Mesothelial cell of epicardium (in vitro differentiated cells): ENCODE results near the gene INTS4. TPM values are rescaled to one million over a fixed set of nuclear protein-coding genes. Genes with fewer than 3 reads are reported as not detected.
A peak's percentile ranks its signal among the peaks of the same experiment; 100 is the strongest.
"Not testable (repeated sequence)": the region's sequence is repeated elsewhere in the genome, so short reads cannot be mapped to it uniquely, and the experiment has no call there.

ENCODE experiments used
- DNase-seq, 2 experiments: peaks; one replicate each; pipeline ENCODE4 v3.0.0; 2021; ENCODE audit warnings: low spot score in 2 of 2; ENCODE audit not compliant: unreplicated experiment in 2 of 2
- H3K27ac Mint-ChIP-seq: 2 replicates; pipeline ENCODE4 v1.8.0; 2021; ENCODE audit warnings: mixed read lengths
- H3K27me3 Mint-ChIP-seq: 2 replicates; pipeline ENCODE4 v1.8.0; 2021; ENCODE audit warnings: low read depth, mixed read lengths
- H3K36me3 Mint-ChIP-seq: 2 replicates; pipeline ENCODE4 v1.8.0; 2021; ENCODE audit warnings: mixed read lengths
- H3K4me1 Mint-ChIP-seq: 2 replicates; pipeline ENCODE4 v1.8.0; 2021; ENCODE audit warnings: mixed read lengths
- H3K4me3 Mint-ChIP-seq: 2 replicates; pipeline ENCODE4 v1.8.0; 2021; ENCODE audit warnings: mild to moderate bottlenecking, moderate library complexity, mixed read lengths
- H3K9me3 Mint-ChIP-seq: 2 replicates; pipeline ENCODE4 v1.8.0; 2021; ENCODE audit warnings: mixed read lengths
- total RNA-seq: library from RNA; stranded (reverse); gene quantifications from 3 replicates; pipeline ENCODE4 v1.2.1, GENCODE V29; 2021
- TF ChIP-seq, protein P1 (sequence below): fragments of 200-600 bp; sonication (generic); IDR thresholded peaks from one replicate; pipeline ENCODE4 v1.5.0; 2021; ENCODE audit warnings: antibody characterized with exemption; ENCODE audit not compliant: unreplicated experiment

Gene INTS4
- total RNA-seq, 1 donor from 2014 or later = 48.3 TPM

DNA sequence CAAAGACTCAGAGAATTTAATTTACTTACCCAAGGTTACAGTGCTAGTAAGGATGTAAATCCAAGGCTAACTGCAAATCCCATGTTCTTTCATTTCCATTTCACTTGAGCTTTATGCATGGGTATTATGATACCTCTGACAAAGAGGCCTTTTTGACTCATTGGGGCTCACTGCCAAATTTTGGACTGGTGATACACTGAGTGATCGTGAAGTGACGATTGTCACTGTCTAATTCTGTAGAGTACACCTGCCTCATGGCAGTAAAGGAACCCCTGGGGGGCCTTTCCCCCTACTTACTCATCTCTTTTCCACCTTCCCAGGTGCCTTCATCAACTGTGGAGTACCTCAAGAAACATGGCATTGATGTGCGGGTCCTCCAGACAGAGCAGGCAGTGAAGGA is 122.6 kb downstream of the INTS4 start:
- H3K4me1 Mint-ChIP-seq = no peaks in the 10 kb centered on the region
- peaks cover 3% of the 10 kb centered on the region for H3K9me3 Mint-ChIP-seq
- H3K27me3 Mint-ChIP-seq = no peaks in the 10 kb centered on the region
- no peak overlapping the region for H3K27ac Mint-ChIP-seq
- H3K4me3 Mint-ChIP-seq = no peak overlapping the region
- H3K36me3 Mint-ChIP-seq = peaks cover 28% of the 10 kb centered on the region
- no peak for DNase-seq
- TF ChIP-seq, protein P1, sequence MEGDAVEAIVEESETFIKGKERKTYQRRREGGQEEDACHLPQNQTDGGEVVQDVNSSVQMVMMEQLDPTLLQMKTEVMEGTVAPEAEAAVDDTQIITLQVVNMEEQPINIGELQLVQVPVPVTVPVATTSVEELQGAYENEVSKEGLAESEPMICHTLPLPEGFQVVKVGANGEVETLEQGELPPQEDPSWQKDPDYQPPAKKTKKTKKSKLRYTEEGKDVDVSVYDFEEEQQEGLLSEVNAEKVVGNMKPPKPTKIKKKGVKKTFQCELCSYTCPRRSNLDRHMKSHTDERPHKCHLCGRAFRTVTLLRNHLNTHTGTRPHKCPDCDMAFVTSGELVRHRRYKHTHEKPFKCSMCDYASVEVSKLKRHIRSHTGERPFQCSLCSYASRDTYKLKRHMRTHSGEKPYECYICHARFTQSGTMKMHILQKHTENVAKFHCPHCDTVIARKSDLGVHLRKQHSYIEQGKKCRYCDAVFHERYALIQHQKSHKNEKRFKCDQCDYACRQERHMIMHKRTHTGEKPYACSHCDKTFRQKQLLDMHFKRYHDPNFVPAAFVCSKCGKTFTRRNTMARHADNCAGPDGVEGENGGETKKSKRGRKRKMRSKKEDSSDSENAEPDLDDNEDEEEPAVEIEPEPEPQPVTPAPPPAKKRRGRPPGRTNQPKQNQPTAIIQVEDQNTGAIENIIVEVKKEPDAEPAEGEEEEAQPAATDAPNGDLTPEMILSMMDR = no peak

DNA sequence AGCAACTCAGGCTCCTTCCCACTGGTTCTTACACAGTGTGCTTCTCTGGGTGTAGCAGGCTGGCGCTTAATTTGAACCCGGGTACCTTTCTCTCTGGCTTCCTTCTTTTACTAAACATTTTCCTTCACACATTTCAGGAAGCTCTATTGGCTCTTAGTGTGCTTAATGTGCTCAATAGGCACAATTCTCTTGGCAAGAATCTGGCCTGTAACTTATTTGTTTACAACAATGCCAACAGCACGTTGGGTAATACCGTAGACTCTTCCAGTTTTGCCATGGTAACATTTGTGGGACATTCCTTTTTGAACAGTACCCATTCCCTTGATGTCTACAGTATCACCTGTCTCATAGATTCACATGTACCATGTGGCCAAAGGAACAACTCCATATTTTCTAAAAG is 125.7 kb downstream of the INTS4 start:
- Mint-ChIP-seq H3K27me3 (no peaks in the 10 kb centered on the region), H3K27ac (no peak overlapping the region), H3K36me3 (peaks cover 25% of the 10 kb centered on the region), H3K9me3 (peaks cover 3% of the 10 kb centered on the region), H3K4me3 (no peak overlapping the region), H3K4me1 (peaks cover 8% of the 10 kb centered on the region)
- DNase-seq = no peak
- TF ChIP-seq, protein P1 = no peak

DNA sequence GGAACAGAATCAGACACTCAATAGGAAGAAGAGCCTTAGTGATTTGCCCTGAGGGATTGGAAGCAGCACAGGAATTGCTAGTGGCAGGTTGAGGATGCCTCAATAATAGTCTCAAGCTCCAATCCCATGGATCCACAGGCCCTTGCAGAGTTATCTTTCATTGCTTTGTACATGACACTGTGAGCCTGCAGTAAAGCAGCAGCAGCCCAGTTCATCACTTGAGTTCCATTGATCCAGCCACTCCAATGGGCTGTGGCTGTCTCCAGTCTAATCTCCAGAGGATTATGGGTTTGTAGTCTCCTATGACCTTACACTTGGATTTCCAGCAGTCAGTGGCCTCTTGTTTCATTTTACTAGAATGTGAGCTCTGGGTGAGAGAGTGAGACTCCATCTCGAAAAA is 128.1 kb downstream of the INTS4 start:
- H3K36me3 Mint-ChIP-seq = peaks cover 28% of the 10 kb centered on the region
- TF ChIP-seq, protein P1 = no peak
- DNase-seq = no peak
- peaks cover 3% of the 10 kb centered on the region for H3K9me3 Mint-ChIP-seq
- no peak overlapping the region for H3K4me3 Mint-ChIP-seq
- peak overlapping the region; percentile 64 for H3K27ac Mint-ChIP-seq
- no peaks in the 10 kb centered on the region for H3K27me3 Mint-ChIP-seq
- H3K4me1 Mint-ChIP-seq = peaks cover 8% of the 10 kb centered on the region

DNA sequence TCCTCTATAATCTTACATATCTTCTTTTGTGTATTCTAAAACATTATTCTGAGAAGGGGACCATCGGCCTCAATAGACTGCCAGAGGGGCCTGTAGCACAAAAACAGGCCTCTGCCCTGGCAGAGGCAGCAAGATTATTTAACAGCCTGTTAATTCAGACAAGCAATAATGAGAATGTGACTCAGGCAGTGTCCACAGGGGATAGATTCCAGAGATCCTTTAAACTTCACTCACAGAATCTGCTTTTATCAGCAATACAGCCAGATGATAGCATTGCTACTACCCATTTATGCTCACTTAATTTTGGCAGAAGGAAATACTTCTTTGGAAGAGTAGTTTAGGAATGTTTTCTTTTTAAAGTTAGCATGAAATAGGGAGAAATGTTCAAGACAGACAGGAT is 128.7 kb downstream of the INTS4 start:
- peaks cover 8% of the 10 kb centered on the region for H3K4me1 Mint-ChIP-seq
- peaks cover 27% of the 10 kb centered on the region for H3K36me3 Mint-ChIP-seq
- no peak for DNase-seq
- H3K4me3 Mint-ChIP-seq = no peak overlapping the region
- H3K9me3 Mint-ChIP-seq = peaks cover 3% of the 10 kb centered on the region
- H3K27me3 Mint-ChIP-seq = no peaks in the 10 kb centered on the region
- TF ChIP-seq, protein P1 = no peak
- peak overlapping the region; percentile 64 for H3K27ac Mint-ChIP-seq

DNA sequence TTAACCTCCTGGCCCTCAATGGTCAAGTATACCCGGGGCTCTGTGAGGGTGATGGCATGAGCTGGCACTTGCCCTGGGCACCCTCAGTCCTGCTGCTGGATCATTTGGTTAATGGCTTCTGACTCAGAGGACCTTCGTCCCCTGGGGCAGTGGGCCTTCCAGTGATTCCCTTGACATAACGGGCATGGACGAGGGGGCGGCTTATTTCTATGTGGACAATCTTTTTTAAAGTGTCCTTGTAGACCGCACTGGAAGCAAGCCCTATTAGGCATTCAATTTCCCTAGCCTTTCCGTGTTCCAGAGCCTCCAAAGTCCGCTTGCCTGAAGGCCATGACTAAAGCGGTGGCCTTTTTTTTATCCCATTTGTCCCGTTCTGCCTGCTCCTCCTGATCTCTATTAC is 133.0 kb downstream of the INTS4 start:
- peaks cover 22% of the 10 kb centered on the region for H3K36me3 Mint-ChIP-seq
- H3K9me3 Mint-ChIP-seq, DNase-seq, H3K27me3 Mint-ChIP-seq, H3K27ac Mint-ChIP-seq, H3K4me1 Mint-ChIP-seq, H3K4me3 Mint-ChIP-seq: not testable (repeated sequence)

DNA sequence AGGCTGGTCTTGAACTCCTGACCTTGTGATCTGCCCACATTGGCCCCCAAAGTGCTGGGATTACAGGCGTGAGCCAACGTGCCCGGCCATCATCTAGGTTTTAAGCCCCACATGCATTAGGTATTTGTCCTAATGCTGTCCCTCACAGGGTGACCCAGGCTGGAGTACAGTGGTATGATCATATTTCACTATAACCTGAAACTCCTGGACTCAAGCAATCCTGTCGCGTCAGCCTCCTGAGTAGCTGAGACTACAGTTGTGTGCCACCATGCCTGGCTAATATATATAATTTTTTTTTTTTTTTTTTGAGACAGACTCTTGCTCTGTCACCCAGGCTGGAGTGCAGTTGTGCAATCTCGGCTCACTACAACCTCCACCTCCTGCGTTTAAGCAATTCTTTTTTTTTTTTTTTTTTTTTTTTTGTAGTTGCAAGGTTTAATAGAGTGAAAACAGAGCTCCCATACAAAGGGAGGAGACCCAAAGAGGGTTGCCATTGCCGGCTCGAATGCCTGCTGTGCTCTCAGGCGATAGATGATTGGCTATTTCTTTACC is 136.5 kb downstream of the INTS4 start:
- not testable (repeated sequence) for H3K4me3 Mint-ChIP-seq, H3K27me3 Mint-ChIP-seq, H3K4me1 Mint-ChIP-seq, DNase-seq, H3K27ac Mint-ChIP-seq
- Mint-ChIP-seq H3K36me3 (peaks cover 51% of the 10 kb centered on the region), H3K9me3 (peaks cover 16% of the 10 kb centered on the region)

DNA sequence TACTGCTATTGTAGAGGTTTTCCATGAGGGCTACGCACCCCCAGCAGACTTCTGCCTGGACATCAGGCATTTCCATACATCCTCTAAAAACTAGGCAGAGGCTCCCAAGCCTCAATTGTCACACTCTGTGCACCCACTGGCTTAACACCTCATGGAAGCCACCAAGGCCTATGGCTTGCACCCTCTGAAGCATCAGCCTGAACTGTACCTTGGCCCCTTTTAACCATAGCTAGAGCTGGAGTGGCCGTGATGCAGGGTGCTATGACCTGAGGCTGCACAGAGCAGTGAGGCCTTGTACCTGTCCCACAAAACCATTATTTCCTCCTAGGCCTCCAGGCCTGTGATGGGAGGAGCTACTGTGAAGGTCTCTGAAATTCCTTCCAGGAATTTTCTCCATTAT is 139.6 kb downstream of the INTS4 start:
- TF ChIP-seq, protein P1 = no peak
- Mint-ChIP-seq H3K9me3 (peaks cover 21% of the 10 kb centered on the region), H3K27me3 (no peaks in the 10 kb centered on the region), H3K36me3 (peaks cover 57% of the 10 kb centered on the region), H3K4me1 (no peaks in the 10 kb centered on the region), H3K27ac (no peak overlapping the region), H3K4me3 (no peak overlapping the region)
- DNase-seq = no peak
